SW480 (cell line): ENCODE data around the gene SLC26A6.

Experiments
- DNase-seq: peaks from one replicate; pipeline ENCODE4 v3.0.0-alpha.2; 2016; ENCODE audit warnings: low spot score

SLC26A6 gene

DNA sequence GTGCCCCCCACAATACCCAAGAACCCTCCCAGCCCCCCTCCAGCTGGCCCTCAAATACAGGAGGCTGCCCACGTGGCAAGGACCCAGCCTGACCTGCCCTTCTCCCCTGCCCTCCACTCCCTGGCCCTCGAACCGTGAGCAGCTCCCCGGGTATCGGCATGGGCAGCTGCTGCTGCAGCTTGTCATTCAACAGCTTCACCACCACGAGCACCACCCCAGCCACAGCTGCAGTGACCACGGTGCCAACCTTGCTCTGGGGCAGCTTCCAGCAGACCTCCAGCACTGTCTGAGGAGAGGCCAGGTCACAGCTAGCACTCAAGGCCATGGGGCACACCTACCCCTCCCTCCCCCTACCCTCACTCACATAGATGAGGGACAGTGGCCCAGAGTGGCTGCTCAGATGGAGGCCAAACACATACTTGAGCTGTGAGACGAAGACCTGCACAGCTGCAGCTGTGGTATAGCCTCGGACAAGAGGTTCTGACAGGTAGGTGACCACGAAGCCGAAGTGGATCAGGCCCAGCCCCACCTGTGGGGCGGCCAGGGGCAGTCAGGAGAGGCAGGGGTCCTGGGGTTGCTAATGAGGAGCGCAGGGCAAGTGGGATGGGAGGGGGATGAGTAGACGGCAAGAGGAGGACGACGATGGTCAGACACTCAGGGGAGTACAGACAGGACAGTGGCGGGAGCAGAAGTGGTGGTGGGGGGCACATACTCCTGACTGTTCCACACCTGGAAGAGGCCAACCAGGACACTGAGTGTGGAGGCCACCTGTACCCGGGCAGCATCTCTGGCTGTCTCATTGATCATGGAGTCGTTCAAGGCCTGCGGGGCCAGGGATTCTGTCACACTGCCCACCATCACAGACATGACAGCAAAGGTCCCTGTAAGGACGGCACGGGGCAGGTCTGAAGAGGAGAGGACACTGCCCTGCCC, 3.5 kb downstream of the SLC26A6 start:
- DNase-seq: no peak

DNA sequence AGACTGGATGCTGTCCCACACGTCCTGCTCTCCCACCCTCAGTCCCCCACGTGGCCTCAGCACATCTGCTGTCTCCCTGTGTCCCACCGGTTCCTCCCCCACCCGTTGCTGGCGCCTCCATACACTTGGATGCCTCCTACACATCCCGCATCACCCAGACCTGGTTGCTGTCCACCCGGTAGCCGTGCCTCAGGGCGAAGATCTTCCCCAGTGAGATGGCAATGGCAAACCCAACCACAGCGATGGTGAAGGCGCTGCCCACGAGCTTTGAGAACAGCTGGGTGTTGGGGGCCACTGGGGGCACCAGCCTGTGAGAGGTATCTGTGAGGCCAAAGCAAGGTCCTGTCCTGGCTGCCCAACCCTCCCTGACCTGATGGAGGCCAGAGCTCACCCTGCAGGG, 4.4 kb downstream of the SLC26A6 start:
- no peak for DNase-seq

DNA sequence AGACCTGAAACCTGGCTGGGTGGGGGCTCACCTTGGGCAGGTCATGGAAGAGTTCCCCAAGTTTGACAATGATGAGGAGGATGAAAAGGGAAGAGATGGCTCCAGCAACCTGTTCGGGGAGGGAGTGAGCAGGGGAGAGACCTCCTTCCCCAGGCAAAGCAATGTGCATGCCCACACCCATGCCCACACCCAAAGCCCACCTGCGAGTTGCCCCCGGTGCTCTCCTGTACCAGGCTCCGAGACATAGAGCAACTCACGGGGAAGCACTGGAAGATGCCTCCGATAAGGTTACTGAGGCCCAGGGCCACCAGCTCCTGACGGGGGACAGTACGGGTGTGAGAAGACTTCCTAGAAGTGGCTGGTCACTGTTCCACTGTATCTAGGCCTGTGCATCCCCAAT, 4.9 kb downstream of the SLC26A6 start:
- no peak for DNase-seq

DNA sequence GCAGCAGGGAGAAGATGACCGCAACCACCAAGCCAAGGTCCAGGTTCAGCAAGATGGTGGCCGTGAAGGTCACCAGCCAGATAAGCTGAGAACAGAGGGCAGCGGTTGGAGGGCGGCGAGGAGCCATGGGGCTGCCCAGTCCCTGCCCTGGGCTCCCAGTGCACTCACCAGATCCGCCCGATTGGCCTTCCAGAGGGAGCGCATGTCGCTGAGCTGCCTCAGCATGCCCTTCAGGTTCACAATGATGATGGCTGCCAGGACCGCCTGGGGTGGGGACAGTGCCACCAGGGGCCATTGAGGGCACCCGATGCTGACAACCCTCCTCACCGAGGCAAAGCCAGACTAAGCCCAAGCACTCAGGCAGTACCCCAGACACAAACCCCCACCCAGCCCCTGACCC, 5.4 kb downstream of the SLC26A6 start:
- no peak for DNase-seq

DNA sequence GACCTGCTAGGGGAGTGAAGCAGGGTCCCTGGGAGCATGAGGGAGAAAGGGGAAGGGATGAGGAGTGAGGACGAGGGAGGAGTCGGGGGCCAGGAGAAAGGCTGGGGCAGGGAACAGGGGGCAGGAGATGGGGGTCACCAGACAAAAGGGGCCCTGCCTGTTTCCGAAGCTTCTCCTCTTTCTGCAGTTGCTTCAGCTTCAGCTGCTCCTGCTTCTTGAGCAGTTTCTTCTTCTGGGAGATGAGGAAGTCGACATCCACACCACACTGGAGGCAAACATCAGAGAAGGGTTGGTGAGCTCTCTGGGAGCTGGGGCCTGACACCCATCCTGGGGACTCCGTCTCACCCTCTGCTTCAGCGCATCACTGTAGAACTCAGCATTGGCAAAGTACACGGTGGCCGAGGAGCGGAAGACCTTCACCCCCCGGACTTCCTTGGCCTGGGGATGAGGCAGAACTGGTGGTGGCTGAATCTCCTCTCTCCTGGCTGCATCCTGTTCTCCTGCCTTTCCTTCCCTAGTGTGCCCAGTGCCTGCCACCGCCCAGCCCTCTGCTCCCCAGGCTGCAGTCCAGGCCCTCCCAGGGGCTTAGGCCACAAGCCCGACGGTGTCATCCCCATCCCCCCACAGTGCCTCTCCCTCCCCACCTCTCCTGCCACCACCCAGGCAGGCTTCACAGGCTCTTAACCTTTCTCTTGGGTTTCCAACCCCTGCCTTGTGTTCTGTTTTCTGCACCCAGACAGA, 6.8 kb downstream of the SLC26A6 start:
- DNase-seq: no peak

DNA sequence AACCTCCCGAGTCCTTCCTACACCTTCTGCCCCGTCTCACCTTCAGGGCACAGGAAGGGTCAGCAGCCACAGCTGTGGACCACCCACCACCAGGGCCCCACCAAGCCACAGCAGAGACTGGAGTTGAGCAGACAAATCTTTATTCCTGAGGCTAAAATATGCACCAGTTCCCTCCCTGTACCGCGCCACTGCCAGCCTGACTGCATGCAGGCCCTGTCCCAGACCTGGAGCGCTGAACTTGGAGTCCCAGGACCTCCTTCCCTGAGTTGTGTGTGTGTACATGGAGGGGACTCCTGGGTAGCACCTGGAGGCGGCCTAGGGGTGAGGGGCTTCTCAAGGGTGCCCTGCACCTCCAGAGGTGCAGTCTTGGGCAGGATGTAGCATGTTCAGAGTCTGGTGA, 9.7 kb downstream of the SLC26A6 start:
- no peak for DNase-seq

DNA sequence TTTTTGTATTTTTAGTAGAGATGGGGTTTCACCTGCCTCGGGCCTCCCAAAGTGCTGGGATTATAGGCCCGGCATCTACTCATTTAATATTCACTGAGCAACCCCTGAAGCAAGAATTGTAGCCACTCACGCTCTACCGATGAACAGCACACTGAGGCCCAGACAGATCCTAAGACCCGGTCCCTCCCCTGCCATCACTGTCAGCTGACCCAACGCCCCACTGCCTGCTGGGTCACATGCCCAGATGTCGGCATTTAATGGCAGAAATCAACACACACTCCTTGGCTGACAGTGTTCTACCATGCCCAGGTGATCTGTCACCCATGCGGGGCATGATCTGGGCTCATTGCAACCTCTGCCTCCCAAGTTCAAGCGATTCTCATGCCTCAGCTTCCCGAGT, 10.5 kb downstream of the SLC26A6 start:
- DNase-seq: no peak

DNA sequence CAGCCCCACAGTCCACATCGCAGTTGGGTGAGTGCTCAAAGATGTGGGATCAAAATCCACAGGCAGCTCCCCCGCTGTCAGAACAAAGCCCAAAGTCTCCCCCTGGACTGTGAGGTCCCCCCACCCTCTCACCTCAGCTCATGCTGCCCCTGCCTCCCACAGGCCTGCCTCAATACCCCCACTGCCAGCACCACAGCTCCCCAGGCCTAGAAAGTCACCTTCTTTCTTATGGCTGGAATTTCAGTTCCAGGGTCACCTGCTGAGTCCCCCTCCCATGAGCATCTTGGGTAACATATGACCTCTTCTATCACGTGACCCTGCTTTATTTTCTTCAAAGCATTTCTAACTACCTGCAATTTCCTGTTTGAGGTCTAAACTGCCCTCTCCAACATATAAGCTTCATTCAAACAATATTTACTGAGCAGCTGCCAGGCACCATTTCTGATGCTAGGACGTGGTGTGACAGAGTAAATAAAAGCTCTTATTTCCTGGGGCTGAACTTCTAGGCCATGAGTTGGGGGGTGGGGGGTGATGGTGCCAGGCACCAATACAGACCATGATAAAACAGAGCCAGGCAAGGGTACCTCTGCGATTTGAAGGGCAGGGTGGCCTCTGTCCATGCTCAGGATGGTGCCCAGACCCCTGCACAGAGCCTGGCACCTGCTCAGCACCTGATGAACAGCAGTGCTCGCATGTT, 11.3 kb downstream of the SLC26A6 start:
- DNase-seq: peak; percentile 81

DNA sequence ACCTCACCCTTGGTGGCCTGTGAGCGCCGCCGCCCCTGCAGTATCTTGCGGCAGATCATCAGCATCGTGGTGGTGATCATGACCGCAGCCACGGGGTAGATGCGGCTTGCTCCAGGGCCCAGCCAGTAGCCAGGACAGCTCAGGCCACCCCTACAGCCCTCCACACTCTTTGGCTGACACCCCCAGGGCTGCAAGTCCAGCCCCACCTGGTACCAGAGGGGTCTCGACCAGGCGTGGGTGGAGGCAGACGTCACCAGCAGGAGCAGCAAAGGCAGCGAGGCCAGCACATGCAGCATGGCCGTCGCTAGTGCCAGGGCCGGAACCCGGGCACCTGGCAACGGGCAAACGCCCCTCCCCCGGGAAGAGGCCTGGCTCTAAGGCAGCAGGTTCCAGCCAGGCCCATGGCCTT, 13.8 kb downstream of the SLC26A6 start, which contains the start of gene TMEM89:
TMEM89 (minus strand) TSS at position 309 of the 409 bp plus-strand sequence; CDS start at position 296, 13 bp downstream.
- no peak for DNase-seq

DNA sequence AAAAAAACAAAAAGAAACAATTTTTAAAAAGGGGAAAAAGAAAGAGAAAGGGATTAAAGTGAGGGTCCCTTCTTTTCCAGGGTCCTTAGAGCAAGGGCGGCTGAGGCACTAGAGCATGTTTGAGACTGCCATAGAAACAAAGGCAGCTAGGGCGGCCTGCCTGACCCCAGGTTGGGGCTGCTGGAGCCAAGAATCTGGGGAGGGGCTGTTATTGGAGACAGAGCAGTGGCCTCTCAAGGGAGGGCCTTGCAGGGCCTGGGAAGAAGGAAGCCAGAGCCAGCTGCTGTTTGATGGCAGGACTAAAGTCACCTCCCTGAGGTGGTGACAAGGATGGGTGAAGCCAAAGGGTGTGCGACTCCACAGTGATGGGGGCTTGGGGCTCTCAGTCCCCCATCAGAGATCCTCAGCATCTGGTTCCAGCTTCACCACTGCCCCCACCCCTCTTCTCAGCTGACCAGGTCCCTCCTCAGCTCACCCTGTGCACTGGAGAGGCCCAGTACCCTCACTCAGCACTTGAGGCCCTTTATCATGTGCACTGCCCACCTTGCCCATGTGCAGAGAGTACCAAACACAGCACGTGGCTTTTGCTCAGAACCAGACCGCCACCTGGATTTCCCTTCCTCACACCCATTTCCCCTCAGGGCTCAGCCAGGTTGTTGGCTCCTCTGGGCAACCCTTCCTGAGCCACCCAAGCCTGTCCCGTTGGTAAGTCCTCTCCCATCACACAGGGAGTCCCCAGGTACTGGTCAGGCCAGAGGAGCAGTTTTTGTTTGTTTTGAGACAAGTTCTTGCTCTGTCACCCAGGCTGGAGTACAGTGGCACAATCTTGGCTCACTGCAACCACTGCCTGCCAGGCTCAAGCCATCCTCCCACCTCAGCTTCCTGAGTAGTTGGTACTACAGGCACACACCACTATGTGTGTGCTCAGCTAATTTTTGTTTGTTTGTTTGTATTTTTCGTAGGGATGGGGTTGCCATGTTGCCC, 15.4 kb downstream of the SLC26A6 start:
- no peak for DNase-seq

DNA sequence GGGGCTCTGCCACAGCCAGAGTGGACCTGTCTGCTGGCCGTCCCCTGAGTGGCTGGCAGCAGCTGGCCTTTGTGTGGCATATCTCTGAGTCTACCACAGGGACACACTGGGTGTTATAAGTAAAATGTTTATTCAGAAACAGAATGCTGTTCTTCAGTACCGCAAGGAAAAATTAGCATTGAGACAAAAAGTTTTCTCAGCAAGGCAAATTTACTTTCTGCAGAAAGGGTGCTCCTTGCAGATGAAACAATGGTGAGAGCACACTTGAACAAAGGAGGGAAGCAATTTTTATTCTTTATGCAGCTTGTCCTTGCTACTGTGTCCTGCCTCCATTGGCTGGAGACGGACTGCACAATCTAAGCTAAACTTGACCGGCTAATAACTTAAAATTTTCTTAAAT, 17.7 kb downstream of the SLC26A6 start:
- no peak for DNase-seq

DNA sequence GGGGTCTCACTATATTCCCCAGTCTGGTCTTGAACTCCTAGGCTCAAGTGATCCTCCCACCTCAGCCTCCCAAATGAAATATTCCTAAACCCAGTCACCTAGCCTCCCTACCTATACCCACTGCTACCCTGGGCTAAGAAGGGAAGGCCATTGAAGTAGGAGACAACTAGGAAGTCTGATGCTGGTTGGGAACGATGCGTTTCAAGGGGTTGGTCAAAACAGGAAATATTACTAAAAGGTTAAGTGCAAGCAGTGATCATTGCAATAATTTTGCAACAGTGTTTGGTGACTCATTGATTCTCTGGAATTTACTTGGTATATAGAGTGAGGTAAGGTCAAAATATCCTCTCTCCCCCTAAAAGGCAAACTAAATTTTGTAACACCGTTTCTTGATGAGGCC, 21.2 kb downstream of the SLC26A6 start:
- peak; percentile 18 for DNase-seq

DNA sequence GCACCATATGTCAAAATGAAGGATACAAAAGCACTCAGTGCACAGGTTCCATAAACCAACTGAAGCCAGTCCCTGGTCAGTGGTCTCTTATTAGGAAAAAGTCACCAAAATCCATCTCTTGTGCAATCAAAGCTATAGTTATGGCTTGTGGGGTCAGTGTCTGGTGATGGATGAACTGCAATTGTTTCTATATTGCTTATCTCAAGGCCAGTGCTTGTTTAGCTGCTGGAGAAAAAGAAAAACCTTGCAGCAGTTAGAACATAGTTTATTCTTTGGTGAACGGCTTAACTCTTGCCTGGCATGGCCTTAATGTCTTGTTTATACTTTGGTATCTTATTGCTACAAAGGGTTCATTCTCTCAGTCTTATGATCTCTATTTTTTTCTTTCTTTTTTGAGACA, 23.0 kb downstream of the SLC26A6 start:
- no peak for DNase-seq

DNA sequence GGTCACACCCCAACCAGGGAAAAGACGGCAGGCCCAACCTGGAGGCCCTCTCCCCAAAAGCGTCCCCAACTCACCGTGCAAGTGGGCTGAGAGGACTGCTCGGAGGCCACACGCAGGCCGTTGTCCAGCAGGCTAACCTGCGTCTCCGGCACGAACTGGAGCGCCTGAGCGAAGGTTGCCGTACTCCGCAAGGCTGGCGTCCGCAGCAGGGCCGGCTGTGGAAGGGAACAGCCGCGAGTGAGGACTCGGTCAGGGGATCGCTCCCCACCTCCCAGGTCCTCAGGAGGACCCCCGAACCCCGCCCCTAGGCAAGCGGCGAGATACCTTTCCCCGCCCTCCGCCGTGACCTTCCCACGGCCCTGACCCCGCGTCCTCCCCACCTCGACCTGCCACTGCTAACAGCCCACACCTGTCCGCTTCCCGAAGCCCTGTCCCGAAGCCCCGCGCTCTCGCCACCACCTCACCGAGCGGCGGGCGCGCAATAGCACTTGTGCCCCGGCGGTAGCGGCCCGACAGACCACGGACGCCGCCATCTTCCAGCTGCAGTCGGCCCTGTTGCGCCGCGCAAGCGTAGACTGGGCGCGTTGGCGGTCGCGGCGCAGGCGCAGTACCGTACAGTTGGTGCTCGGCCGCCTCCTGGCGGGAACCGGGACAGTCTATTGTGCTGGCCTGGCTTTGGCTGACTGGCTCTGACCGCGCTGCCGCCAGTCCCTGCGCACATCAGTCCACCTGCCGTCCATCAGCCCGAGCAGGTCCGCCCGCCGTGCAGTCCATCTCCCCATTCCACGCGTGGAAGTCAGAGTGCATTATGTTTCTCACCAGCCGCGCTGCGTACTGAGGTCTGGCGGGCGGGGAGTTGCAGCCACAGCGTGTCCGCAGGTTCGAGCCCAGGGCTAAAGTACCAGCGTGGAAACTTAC, 25.9 kb downstream of the SLC26A6 start, which contains the start of gene UQCRC1:
UQCRC1 (minus strand) TSS at position 559 of the 918 bp plus-strand sequence; CDS start at position 533, 26 bp downstream.
- DNase-seq: peak; percentile 92

DNA sequence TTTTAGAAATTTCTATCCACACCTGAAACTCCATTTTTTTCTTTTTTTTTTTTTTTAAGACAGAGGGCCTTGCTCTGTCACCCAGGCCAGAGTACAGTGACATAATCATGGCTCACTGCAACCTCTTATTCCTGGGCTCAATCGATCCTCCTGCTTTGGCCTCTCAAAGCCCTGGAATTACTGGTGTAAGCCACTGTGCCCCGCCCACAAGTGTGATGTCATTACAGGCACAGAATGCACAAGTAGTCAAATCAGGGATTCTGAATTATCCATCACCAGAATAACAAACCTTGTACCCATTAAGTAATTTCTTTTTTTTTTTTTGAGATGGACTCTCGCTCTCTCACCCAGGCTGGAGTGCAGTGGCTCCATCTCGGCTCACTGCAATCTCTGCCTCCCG, 27.7 kb downstream of the SLC26A6 start:
- DNase-seq: no peak

DNA sequence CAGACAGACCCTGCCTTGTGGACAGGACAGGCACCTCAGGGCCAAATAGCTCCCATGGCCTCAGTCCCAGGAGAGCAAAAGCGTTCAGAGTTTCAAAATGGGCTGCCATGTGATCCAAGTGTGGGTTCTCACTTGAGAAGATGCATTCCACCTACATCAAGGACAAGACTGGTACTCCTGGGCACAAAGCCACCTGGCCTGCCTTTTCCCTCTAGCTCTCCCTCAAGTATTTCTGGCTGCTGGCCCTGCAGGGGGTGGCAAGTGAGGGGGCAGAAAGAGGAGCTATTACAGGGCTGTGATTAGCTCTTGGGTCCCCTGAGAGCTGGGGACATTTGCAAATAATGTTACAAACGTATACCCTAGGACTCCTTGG, 33.7 kb downstream of the SLC26A6 start:
- DNase-seq: no peak

DNA sequence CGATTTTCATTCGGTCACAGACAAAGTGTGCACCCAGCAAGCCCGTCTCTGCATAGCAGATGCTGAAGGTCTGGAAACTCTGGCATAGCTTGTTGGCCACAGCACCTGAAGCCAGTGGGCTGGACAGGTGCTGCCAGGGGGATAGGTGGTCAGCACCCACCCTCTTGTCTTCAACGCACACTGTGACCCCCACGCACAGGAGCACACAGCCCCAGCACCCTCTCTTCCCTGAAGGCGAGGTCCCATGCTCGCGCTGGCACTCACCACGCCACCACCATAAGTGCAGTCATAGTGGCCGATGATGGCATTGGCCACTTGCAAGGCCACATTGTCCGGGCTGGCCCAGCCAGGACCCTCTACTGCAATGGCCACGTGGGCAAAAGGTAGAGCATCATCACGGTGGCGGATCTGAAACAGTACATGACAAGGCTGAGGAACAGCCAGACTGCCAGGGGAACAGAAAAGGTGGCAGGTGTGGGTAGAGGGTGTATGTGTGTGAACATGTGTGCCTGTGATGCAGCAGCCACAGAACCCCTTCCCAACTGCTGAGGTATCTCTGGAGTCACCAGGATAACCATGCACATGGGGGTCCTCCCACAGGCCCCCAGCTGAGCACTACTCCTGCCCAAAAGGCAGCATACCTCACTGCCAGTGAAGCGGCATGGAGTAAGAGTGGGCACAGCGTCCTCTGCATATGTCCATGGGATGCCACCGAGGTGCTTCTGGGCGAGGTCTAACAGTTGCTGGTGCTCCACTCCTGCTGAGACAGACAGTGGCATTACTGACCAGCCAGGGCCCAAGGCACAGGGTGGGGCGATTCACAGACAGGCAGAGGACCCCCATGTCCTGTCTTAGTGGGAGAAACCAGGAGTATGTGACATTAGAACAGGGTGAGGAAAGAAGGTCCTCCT, 34.3 kb downstream of the SLC26A6 start:
- no peak for DNase-seq

DNA sequence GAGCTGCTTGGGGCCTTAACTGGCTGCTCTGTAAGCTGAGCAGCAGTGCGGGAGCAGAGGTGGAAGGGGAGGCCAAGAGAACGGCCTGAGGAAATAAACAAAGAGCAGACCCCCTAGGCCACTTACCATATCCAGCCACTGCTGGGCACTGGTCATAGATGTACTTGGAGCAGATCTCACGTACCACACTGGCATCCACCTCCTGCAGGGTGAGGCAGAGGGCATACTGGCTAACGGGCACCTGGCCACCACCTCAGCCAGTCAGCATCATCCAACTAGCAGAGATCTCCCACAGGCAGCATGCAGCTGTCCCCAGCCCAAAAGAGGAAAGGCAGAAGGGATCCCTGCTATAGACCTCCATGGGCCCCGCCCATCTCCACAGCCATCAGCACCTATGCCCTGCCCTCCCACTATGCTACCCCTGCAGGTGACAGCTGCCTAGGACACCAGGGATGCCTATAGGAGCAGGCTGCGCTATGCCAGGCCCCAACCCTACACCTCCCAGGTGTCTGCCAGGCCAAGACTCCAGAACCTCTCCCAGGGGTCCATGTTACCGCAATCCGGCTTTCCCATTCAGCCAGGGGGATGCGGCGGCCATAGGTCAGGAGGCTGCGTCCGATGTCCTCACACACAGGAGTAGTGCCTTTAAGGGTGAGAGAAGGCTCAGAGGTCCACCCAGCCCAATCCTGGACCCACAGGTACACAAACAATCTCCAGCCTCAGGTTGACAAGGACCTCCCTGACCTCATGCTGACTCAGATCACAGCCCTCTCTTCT, 35.6 kb downstream of the SLC26A6 start:
- DNase-seq: no peak
